Endothelial cell of umbilical vein (primary cell): ENCODE results near the gene THRSP. TPM values are rescaled to one million over a fixed set of nuclear protein-coding genes. Genes with fewer than 3 reads are reported as not detected.

Experiments used
- BruUV-seq: library from RNA; stranded (reverse); fragments of 400-500 nt; replicated peaks from 2 replicates; lab custom pipeline; 2021; lab: Mats Ljungman, UMichigan
- CTCF ChIA-PET: fragments of 300-600, 350-600 bp; sonication (Branson Sonifier 250); formaldehyde crosslinking; loops from one replicate; lab custom pipeline; 2021; ENCODE audit warnings: antibody characterized with exemption, inconsistent platforms; lab: Charles Lee
- POLR2A ChIA-PET: fragments of 300-600, 350-600 bp; sonication (Branson Sonifier 250); formaldehyde crosslinking; loops from one replicate; lab custom pipeline; 2021; ENCODE audit warnings: antibody characterized with exemption, inconsistent platforms; lab: Charles Lee
- DNase-seq: peaks from one replicate; pipeline ENCODE4 v3.0.0-alpha.2; 2011; ENCODE audit warnings: low read depth, low spot score
- FAIRE-seq: peaks from 2 replicates; lab custom pipeline; 2011; peaks lifted over from hg19 to GRCh38; lab: Jason Lieb, UNC
- H2AFZ ChIP-seq: 2 replicates; pipeline ENCODE4 v1.6.0; 2012; ENCODE audit warnings: low read depth, low read length, control low read depth, inconsistent platforms
- H3K27ac ChIP-seq: 2 replicates; pipeline ENCODE4 v1.5.1; 2011; ENCODE audit warnings: low read depth, mild to moderate bottlenecking, control low read depth, low read length, moderate library complexity; ENCODE audit not compliant: insufficient read depth
- H3K27me3 ChIP-seq, 2 experiments: 2 replicates each; pipeline versions ENCODE4 v1.6.0 to v1.6.1; 2011; ENCODE audit warnings: low read length in 2 of 2, mixed read lengths in 1 of 2; ENCODE audit not compliant: control insufficient read depth in 2 of 2, insufficient read depth in 2 of 2
- H3K36me3 ChIP-seq, 2 experiments: 2 replicates in 1 of 2; 3 replicates in 1 of 2; pipeline ENCODE4 v1.5.1; 2011; ENCODE audit warnings: low read length in 2 of 2, mild to moderate bottlenecking in 1 of 2, moderate library complexity in 1 of 2; ENCODE audit not compliant: control insufficient read depth in 2 of 2, insufficient read depth in 2 of 2; ENCODE audit errors: extremely low read depth in 1 of 2
- H3K4me1 ChIP-seq: 3 replicates; pipeline ENCODE4 v1.5.1; 2011; ENCODE audit warnings: mild to moderate bottlenecking, low read length; ENCODE audit not compliant: control insufficient read depth, insufficient read depth; ENCODE audit errors: extremely low read depth
- H3K4me2 ChIP-seq: 2 replicates; pipeline ENCODE4 v1.6.1; 2011; ENCODE audit warnings: low read length, control low read depth, mixed read lengths; ENCODE audit not compliant: insufficient read depth
- H3K4me3 ChIP-seq, 3 experiments: fragments of 200-600 bp in 1 of 3; sonication (generic), shearing (Covaris generic) in 1 of 3; replicated peaks in 1 of 3; 2 replicates each; pipeline ENCODE4 v1.5.1; 2011 to 2016; ENCODE audit warnings: control low read depth in 3 of 3, low read length in 3 of 3, mild to moderate bottlenecking in 2 of 3, inconsistent platforms in 1 of 3, low read depth in 1 of 3, moderate library complexity in 1 of 3; ENCODE audit not compliant: insufficient read depth in 1 of 3
- H3K79me2 ChIP-seq: 2 replicates; pipeline ENCODE4 v1.6.0; 2012; ENCODE audit warnings: low read length, inconsistent platforms; ENCODE audit not compliant: control insufficient read depth, insufficient read depth
- H3K9ac ChIP-seq: replicated peaks from 2 replicates; pipeline ENCODE3; 2011; ENCODE audit warnings: low read length, control low read depth; ENCODE audit not compliant: insufficient read depth; ENCODE audit errors: extremely low read depth
- H3K9me1 ChIP-seq: replicated peaks from 3 replicates; pipeline ENCODE4 v1.6.0; 2011; ENCODE audit warnings: mild to moderate bottlenecking, low read length; ENCODE audit not compliant: control insufficient read depth, insufficient read depth; ENCODE audit errors: extremely low read depth
- H3K9me3 ChIP-seq: replicated peaks from 2 replicates; pipeline ENCODE4 v1.5.1; 2012; ENCODE audit warnings: low read length, inconsistent platforms; ENCODE audit not compliant: control insufficient read depth, insufficient read depth
- H4K20me1 ChIP-seq: replicated peaks from 2 replicates; pipeline ENCODE3; 2011; ENCODE audit warnings: mild to moderate bottlenecking, low read length; ENCODE audit not compliant: control insufficient read depth, insufficient read depth; ENCODE audit errors: extremely low read depth
- CTCF ChIP-seq, 2 donors: IDR thresholded peaks; 1 replicate in 1 of 2; 2 replicates in 1 of 2; pipeline ENCODE4 v1.5.1; 2011; ENCODE audit warnings: low read length in 2 of 2, mild to moderate bottlenecking in 2 of 2, moderate library complexity in 2 of 2, control low read depth in 1 of 2, inconsistent platforms in 1 of 2, low read depth in 1 of 2; ENCODE audit not compliant: insufficient read depth in 1 of 2; ENCODE audit errors: extremely low read depth in 1 of 2
- EZH2 ChIP-seq: IDR thresholded peaks from 2 replicates; pipeline ENCODE4 v1.6.1; 2012; ENCODE audit warnings: borderline replicate concordance, low read depth, mild to moderate bottlenecking, moderate library complexity, low read length, inconsistent platforms; ENCODE audit not compliant: severe bottlenecking
- FOS ChIP-seq: IDR thresholded peaks from 2 replicates; pipeline ENCODE4 v1.6.1; 2011; ENCODE audit warnings: mild to moderate bottlenecking, low read length, moderate library complexity, borderline replicate concordance; ENCODE audit not compliant: insufficient read depth
- GATA2 ChIP-seq: IDR thresholded peaks from 2 replicates; pipeline ENCODE4 v1.7.0; 2011; ENCODE audit warnings: low read depth, mild to moderate bottlenecking, moderate library complexity, mixed read lengths, low read length; ENCODE audit not compliant: insufficient read length, insufficient read depth
- JUN ChIP-seq: IDR thresholded peaks from 2 replicates; pipeline ENCODE4 v1.6.1; 2011; ENCODE audit warnings: borderline replicate concordance, low read depth; ENCODE audit not compliant: insufficient read length, insufficient read depth
- MYC ChIP-seq: IDR thresholded peaks from one replicate; pipeline ENCODE4 v1.6.1; 2011; ENCODE audit warnings: mild to moderate bottlenecking, low read depth, low read length
- POLR2AphosphoS5 ChIP-seq: IDR thresholded peaks from 2 replicates; pipeline ENCODE4 v1.6.1; 2012; ENCODE audit warnings: low read depth, mild to moderate bottlenecking, control low read depth, low read length, moderate library complexity; ENCODE audit not compliant: insufficient read depth
- dilution Hi-C: fragments of 300-500 bp; cut with MboI; formaldehyde crosslinking; loops from one replicate; pipeline ENCODE4 v1.15.0; 2019; ENCODE audit warnings: low sequenced_read_pairs; ENCODE audit not compliant: extremely low pct_ligation_motif_present
- intact Hi-C: fragments of 100-400 bp; cut with micrococcal nuclease; formaldehyde crosslinking; loops from one replicate; pipeline ENCODE4 v1.10.0; 2022
- polyA plus RNA-seq, 4 experiments: library from polyadenylated mRNA; depleted of rRNA in 3 of 4; stranded (reverse) in 3 of 4; unstranded in 1 of 4; fragments of >200 nt; gene quantifications; 2 replicates each; pipeline versions ENCODE4 v1.2.1 to v1.2.3, GENCODE V29; 2011 to 2012; ENCODE audit warnings: missing spikeins in 1 of 4
- total RNA-seq: library from RNA; stranded (reverse); gene quantifications from 2 replicates; pipeline ENCODE4 v1.2.3, GENCODE V29; 2021
- TF ChIP-seq, protein P1 (sequence below): IDR thresholded peaks from 2 replicates; pipeline ENCODE4 v1.6.1; 2011; ENCODE audit not compliant: insufficient read depth, insufficient read length

THRSP gene
- total and polyA plus RNA-seq, 2 donors (not counting 3 experiments of a cell fraction or from before 2014, with no cell fraction given) = not detected

DNA sequence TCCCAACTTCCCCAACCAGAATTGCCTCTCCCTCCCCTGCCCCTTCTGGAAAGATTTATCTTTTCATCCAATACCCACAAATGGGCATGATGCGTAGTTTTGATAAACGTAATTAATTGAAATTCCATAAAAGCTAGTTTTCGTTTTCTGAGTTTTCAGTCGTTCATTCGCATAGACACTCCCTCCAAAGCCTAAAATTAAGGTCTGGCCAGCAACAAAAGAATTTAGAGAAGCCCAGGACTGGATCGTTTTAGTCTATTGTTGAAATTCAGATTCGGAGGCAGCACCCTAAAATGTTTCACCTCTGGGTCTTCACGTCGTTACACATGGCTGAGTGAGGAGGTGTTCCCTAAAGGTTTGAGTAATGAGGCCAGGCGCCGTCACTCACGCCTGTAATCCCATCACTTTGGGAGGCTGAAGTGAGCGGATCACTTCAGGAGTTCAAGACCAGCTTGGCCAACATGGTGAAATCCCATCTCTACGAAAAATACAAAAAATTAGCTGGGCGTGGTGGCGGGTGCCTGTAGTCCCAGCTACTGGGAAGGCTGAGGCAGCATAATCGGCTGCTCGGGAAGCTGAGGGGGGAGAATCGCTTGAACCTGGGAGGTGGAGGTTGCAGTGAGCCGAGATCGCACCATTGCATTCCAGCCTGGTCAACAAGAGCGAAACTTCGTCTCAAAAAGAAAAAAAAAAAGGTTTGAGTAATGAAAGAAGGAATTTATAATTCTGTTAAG, 16.6 kb downstream of the THRSP start:
- TSS peak; percentile 97 for BruUV-seq
- Histone ChIP-seq H3K27me3 (no peaks in the 10 kb centered on the region), H2AFZ (peak overlapping the region; percentile 96), H3K9ac (peak overlapping the region; percentile 81), H3K4me1 (peaks cover 18% of the 10 kb centered on the region), H3K36me3 (peaks cover 0 to 3% of the 10 kb centered on the region in 2 experiments), H4K20me1 (no peaks in the 10 kb centered on the region), H3K4me2 (peak overlapping the region; percentile 94), H3K9me1 (no peaks in the 10 kb centered on the region), H3K79me2 (peaks cover 43% of the 10 kb centered on the region), H3K4me3 (peak overlapping the region; percentile 83 to 97 (median 94)), H3K27ac (peak overlapping the region; percentile 80), H3K9me3 (no peaks in the 10 kb centered on the region)
- CTCF ChIA-PET = interaction anchor here (1.3 to 3.3 kb wide), 3 partner anchors 11 to 484 kb away, joined by 3 to 12 read pairs (median 6); no protein-coding TSS in a partner anchor
- DNase-seq (no peak), FAIRE-seq (no peak)
- no peak for TF ChIP-seq POLR2AphosphoS5
- TF ChIP-seq, protein P1, sequence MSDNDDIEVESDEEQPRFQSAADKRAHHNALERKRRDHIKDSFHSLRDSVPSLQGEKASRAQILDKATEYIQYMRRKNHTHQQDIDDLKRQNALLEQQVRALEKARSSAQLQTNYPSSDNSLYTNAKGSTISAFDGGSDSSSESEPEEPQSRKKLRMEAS = no peak
- TF ChIP-seq EZH2 = no peak
- TF ChIP-seq GATA2 = no peak
- no peak for TF ChIP-seq FOS
- TF ChIP-seq MYC = no peak
- no peak for TF ChIP-seq JUN
- no peak for TF ChIP-seq CTCF (IDR thresholded peaks at IDR 0.05; ENCODE audit: extremely low read depth in 1 of 2, insufficient read depth in 1 of 2, low read depth in 1 of 2, low read length in 2 of 2)
- intact Hi-C loops (loop anchor here (1.0 kb wide), 1 partner anchor 85 kb away; no protein-coding TSS in a partner anchor), dilution Hi-C loops (no loop called here)
- POLR2A ChIA-PET = no interaction called here
